HG02763 (cell line): ENCODE measurements around the gene RAB11FIP5.

Source experiments
- ATAC-seq: cut with Tn5 transposase; IDR thresholded peaks from one replicate; pipeline ENCODE4 v1.9.1; 2021; ENCODE audit warnings: mild to moderate bottlenecking, moderate library complexity; ENCODE audit not compliant: unreplicated experiment

Gene RAB11FIP5

GRCh38 chr2:73088211-73088610 is 24.5 kb downstream of the RAB11FIP5 start:
- no peak for ATAC-seq

- ATAC-seq: no peak
Measured at GRCh38 chr2:73087311-73087710, 25.4 kb downstream of the RAB11FIP5 start.

GRCh38 chr2:73085691-73086090 is 27.1 kb downstream of the RAB11FIP5 start:
- ATAC-seq: peak; percentile 81

GRCh38 chr2:73084971-73085370 is 27.8 kb downstream of the RAB11FIP5 start:
- ATAC-seq: no peak

GRCh38 chr2:73083886-73084800 is 28.6 kb downstream of the RAB11FIP5 start:
- ATAC-seq: no peak

GRCh38 chr2:73082523-73083410 is 30.0 kb downstream of the RAB11FIP5 start:
- no peak for ATAC-seq

GRCh38 chr2:73081181-73081671 is 31.5 kb downstream of the RAB11FIP5 start:
- ATAC-seq: no peak

GRCh38 chr2:73080321-73081131 is 32.2 kb downstream of the RAB11FIP5 start:
- ATAC-seq: no peak

GRCh38 chr2:73079636-73080035 is 33.1 kb downstream of the RAB11FIP5 start:
- ATAC-seq: no peak

GRCh38 chr2:73078457-73079411 is 34.0 kb downstream of the RAB11FIP5 start:
- no peak for ATAC-seq

- no peak for ATAC-seq
Measured at GRCh38 chr2:73077424-73077795, 35.3 kb downstream of the RAB11FIP5 start.

GRCh38 chr2:73076701-73077423 is 35.9 kb downstream of the RAB11FIP5 start:
- no peak for ATAC-seq

- no peak for ATAC-seq
Measured at GRCh38 chr2:73075477-73076373, 37.0 kb downstream of the RAB11FIP5 start.

- no peak for ATAC-seq
Measured at GRCh38 chr2:73074110-73075069, 38.4 kb downstream of the RAB11FIP5 start.

GRCh38 chr2:73072416-73072815 is 40.3 kb downstream of the RAB11FIP5 start:
- ATAC-seq: no peak

GRCh38 chr2:73072129-73072395 is 40.7 kb downstream of the RAB11FIP5 start:
- no peak for ATAC-seq
